DMS114 treated with DMSO at 0.1 percent for 48 hours (cell line): ENCODE measurements around the gene ATOH8.
A peak's percentile ranks its signal among the peaks of the same experiment; 100 is the strongest.

Experiments used
- DNase-seq: peaks from one replicate; lab custom pipeline; 2025; ENCODE audit not compliant: unreplicated experiment; lab: John Stamatoyannopoulos, UW

Gene ATOH8

GRCh38 chr2:85736456-85737355 lies 17.1 kb upstream of the ATOH8 start:
- DNase-seq, result no peak

- no peak for DNase-seq
These were observed 16.3 kb upstream of the ATOH8 start for GRCh38 chr2:85737481-85737880.

GRCh38 chr2:85737961-85738360 lies 15.8 kb upstream of the ATOH8 start:
- DNase-seq, result no peak

- no peak for DNase-seq
These were observed 13.6 kb upstream of the ATOH8 start for GRCh38 chr2:85740193-85740592.

- DNase-seq, result no peak
These were observed 12.5 kb upstream of the ATOH8 start for GRCh38 chr2:85741211-85741832.

GRCh38 chr2:85741833-85742455 lies 11.8 kb upstream of the ATOH8 start:
- DNase-seq, result no peak

- no peak for DNase-seq
These were observed 10.3 kb upstream of the ATOH8 start for GRCh38 chr2:85743304-85743978.

- DNase-seq, result no peak
These were observed 9.7 kb upstream of the ATOH8 start for GRCh38 chr2:85744055-85744454.

- no peak for DNase-seq
These were observed 8.8 kb upstream of the ATOH8 start for GRCh38 chr2:85744741-85745601.

- DNase-seq, result no peak
These were observed 8.2 kb upstream of the ATOH8 start for GRCh38 chr2:85745619-85746018.

GRCh38 chr2:85746321-85747004 lies 7.3 kb upstream of the ATOH8 start:
- DNase-seq, result no peak

GRCh38 chr2:85747441-85747840 lies 6.3 kb upstream of the ATOH8 start:
- DNase-seq, result no peak

GRCh38 chr2:85748039-85748734 lies 5.6 kb upstream of the ATOH8 start:
- no peak for DNase-seq

GRCh38 chr2:85748985-85749875 lies 4.6 kb upstream of the ATOH8 start:
- no peak for DNase-seq

GRCh38 chr2:85750587-85751575 lies 2.9 kb upstream of the ATOH8 start:
- DNase-seq, result peak; percentile 26

GRCh38 chr2:85751627-85752026 lies 2.2 kb upstream of the ATOH8 start:
- DNase-seq, result no peak

- no peak for DNase-seq
These were observed 711 bp upstream of the ATOH8 start for GRCh38 chr2:85753035-85753524.
